H1 (cell line): ENCODE measurements around the gene ACACA. TPM values are rescaled to one million over a fixed set of nuclear protein-coding genes. Genes with fewer than 3 reads are reported as not detected.

ENCODE experiments used
- JUN ChIP-seq: IDR thresholded peaks from 2 replicates; pipeline ENCODE4 v1.6.1; 2011; ENCODE audit warnings: low read depth, mild to moderate bottlenecking, improper control_type of control experiment, low read length
- RXRA ChIP-seq: IDR thresholded peaks from 2 replicates; pipeline ENCODE4 v1.6.1; 2011; ENCODE audit warnings: low read depth, mild to moderate bottlenecking, low read length, moderate library complexity; ENCODE audit not compliant: insufficient read depth
- SIN3A ChIP-seq, 2 experiments: IDR thresholded peaks in 1 of 2; conservative IDR thresholded peaks in 1 of 2; 2 replicates each; pipeline ENCODE4 v1.6.1; 2011 to 2012; ENCODE audit warnings: low read length in 2 of 2, improper control_type of control experiment in 1 of 2, low read depth in 1 of 2, mild to moderate bottlenecking in 1 of 2
- SIX5 ChIP-seq: IDR thresholded peaks from 2 replicates; pipeline ENCODE4 v1.6.1; 2011; ENCODE audit warnings: mild to moderate bottlenecking, low read depth, low read length
- TAF1 ChIP-seq: IDR thresholded peaks from 2 replicates; pipeline ENCODE4 v1.6.1; 2011; ENCODE audit warnings: mild to moderate bottlenecking, low read depth, low read length
- polyA plus RNA-seq, 7 experiments: library from polyadenylated mRNA; depleted of rRNA in 3 of 7; stranded (reverse) in 5 of 7; unstranded in 2 of 7; fragments of >200 nt in 5 of 7; fragments of 200-250 nt in 2 of 7; gene quantifications; 1 replicate in 5 of 7; 2 replicates in 1 of 7; 4 replicates in 1 of 7; pipeline versions ENCODE4 v1.2.1 to v1.2.3, GENCODE V29; 2011 to 2013; ENCODE audit warnings: missing spikeins in 2 of 7, mixed read lengths in 2 of 7
- total RNA-seq: library from RNA; stranded (reverse); fragmentation: NEBNext Ultra II Directional; extraction: Animal tissue kit (Norgen Biotek cat#: 25700); gene quantifications from 2 replicates; pipeline ENCODE4 v1.2.1, GENCODE V29; 2021
- TF ChIP-seq, protein P1 (sequence below), 3 experiments: IDR thresholded peaks; 1 replicate in 2 of 3; 2 replicates in 1 of 3; pipeline versions ENCODE4 v1.5.1 to v1.6.1; 2011; ENCODE audit warnings: low read length in 3 of 3, mild to moderate bottlenecking in 3 of 3, inconsistent platforms in 2 of 3, low read depth in 1 of 3, moderate library complexity in 1 of 3; ENCODE audit not compliant: insufficient read depth in 1 of 3; ENCODE audit errors: control extremely low read depth in 1 of 3

The ACACA gene
- total and polyA plus RNA-seq, 2 of the 8 experiments (the other 6 are each of a cell fraction or from before 2014, with no cell fraction given) = 74.0 to 160 TPM

DNA sequence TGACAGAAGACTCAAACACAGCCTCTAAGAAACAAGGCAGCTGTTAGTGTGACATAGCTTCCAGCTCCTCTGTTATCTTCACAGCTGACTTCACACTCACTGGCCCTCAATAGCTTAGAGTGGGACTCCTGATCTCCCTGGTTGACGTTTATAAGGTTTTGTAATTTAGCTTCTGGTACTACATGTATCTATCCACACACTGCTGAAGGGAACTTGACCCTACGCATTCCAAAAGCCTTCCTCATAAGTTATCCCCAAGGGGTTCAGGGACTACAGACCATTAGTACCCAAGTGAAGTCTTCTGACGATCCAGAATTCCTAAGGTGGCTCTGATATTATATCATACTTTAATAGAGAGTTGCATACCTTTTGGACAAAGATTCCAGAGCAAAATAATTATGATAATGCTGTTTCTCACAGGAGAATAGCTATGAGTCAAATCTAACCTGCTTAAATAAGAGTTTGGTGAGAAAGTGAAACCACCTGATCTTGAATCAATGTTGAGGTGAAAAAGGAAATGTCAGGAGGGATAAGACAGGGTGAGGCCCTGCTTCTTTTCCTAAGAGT is 14.5 kb downstream of the ACACA start (continued):
- TF ChIP-seq TAF1 = no peak
- TF ChIP-seq SIX5 = no peak
- TF ChIP-seq RXRA = no peak
- TF ChIP-seq, protein P1, sequence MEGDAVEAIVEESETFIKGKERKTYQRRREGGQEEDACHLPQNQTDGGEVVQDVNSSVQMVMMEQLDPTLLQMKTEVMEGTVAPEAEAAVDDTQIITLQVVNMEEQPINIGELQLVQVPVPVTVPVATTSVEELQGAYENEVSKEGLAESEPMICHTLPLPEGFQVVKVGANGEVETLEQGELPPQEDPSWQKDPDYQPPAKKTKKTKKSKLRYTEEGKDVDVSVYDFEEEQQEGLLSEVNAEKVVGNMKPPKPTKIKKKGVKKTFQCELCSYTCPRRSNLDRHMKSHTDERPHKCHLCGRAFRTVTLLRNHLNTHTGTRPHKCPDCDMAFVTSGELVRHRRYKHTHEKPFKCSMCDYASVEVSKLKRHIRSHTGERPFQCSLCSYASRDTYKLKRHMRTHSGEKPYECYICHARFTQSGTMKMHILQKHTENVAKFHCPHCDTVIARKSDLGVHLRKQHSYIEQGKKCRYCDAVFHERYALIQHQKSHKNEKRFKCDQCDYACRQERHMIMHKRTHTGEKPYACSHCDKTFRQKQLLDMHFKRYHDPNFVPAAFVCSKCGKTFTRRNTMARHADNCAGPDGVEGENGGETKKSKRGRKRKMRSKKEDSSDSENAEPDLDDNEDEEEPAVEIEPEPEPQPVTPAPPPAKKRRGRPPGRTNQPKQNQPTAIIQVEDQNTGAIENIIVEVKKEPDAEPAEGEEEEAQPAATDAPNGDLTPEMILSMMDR (IDR thresholded peaks at IDR 0.05; ENCODE audit: control extremely low read depth in 1 of 3, insufficient read depth in 1 of 3, low read depth in 1 of 3, low read length in 3 of 3) = no peak
- TF ChIP-seq SIN3A (conservative IDR thresholded peaks at IDR 0.05 in 1 of 2, IDR thresholded peaks at IDR 0.05 in 1 of 2; ENCODE audit: low read depth in 1 of 2, low read length in 2 of 2) = no peak
- TF ChIP-seq JUN = no peak
